Posterior cingulate gyrus (tissue), 11 donors: Measurements from ENCODE around the gene C19orf81.

Experiments used
- DNase-seq, 10 donors: peaks; one replicate each; pipeline versions ENCODE4 v3.0.0 to v3.0.0-alpha.2; 2020 to 2021; ENCODE audit warnings: mixed read lengths in 3 of 10
- intact Hi-C: fragments of 100-400 bp; cut with DNase I; formaldehyde crosslinking; loops from one replicate; pipeline ENCODE4 v1.15.1; 2023

C19orf81 gene

DNA sequence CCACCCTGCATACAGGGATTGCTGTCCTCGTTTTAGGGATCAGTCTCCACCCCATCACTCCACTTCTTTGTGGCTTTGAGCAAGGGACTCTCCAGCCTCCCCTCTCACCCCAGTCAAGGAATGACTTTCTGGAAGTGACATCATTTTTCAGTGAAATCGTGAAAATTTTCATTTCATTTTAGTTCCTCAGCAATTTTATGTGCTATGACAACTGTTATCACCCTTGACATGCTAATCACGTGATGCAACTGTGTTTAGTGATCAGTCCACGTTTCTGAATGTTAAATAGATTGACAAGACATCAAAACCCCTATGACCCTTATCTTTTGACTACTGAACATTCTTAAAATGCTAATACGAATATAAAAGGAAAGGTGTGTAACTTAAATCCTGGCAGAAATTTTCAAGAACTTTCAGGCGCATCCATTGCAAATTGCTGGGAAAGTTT lies 8.0 kb downstream of the C19orf81 start:
- DNase-seq, result peak in 1 of 10 donors; percentile 13
- intact Hi-C loops, result loop anchor here (5.0 kb wide), 1 partner anchor 65 kb away; the partner anchor contains the start of gene CLEC11A

DNA sequence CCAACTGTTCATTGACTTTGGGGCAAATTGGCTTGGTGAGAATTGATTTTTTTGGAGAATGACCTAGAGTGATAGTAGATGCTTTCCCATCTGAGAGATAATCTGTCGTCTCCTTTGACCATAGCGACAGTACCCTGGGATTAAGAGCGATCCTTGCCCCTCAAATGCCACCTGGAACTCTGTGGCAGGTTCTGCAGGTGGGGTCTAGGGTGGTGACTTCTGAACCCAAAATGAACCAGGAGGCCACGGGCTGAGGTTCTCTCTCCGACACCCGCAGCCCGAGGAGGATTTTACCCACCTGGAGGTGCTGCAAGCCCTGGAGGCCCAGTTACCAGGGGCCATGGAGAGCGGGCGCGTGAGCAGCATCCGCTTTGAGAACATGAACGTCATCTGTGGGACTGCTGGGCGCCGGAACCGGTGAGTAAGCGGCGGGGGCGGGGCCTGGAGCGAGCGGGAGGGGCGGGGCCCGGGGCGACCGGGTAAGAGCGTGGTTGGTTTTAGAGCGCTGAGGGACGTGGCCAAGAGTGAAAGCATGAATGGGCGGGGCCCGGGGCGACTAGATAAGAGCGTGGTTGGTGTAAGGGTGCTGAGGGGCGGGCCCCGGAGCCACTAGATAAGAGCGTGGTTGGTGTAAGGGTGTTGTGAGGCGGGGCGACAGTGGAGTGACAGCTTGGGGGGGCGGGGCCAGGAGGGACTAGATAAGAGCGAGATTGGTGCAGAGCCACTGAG lies 8.6 kb downstream of the C19orf81 start:
- DNase-seq, result peak; percentile 95 to 100 (median 98)
- intact Hi-C loops, result loop anchor here (5.0 kb wide), 1 partner anchor 64 kb away; the partner anchor contains the start of gene CLEC11A

DNA sequence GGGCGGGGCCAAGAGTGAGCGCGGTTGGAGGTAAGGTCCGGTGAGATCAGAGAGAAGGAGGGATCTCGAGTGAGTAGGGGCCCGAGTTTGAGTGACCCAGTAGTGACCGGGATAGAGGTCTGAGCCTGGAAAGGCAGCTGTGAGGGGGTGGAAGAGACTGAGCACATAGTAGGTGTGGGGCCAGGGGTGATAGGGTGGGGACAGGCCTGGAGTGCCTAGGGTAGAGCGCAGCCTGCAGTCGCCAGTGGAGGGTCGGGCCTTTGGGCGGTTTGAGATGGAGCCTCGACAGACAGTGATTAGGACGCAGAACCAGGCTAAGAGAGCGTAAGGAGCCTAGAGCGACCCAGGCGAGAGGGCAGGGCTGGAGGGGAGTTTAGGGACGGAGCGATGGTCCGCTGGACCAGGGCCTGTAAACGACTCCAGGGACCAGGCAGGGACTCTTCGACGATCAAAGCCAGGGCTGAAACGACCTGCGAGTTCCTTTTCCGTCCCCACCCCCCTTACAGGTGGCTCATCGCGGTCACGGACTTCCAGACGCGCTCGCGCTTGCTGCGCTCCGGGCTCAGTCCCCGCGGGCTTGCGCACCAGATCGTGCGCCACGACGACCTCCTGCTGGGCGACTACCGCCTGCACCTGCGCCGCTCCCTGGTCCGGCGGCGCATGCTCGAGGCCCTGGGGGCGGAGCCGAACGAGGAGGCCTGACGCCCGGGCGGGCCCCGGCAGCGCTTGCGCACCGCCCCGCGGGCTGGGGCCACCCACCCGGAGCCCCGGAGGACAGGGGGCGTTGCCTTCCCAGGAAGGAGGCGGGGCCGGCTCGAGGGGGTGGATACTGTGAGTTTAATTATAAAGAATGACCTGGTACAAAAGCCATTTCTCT lies 9.4 kb downstream of the C19orf81 start:
- DNase-seq, result peak; percentile 75 to 99 (median 88)
- intact Hi-C loops, result loop anchor here (5.0 kb wide), 1 partner anchor 64 kb away; the partner anchor contains the start of gene CLEC11A

DNA sequence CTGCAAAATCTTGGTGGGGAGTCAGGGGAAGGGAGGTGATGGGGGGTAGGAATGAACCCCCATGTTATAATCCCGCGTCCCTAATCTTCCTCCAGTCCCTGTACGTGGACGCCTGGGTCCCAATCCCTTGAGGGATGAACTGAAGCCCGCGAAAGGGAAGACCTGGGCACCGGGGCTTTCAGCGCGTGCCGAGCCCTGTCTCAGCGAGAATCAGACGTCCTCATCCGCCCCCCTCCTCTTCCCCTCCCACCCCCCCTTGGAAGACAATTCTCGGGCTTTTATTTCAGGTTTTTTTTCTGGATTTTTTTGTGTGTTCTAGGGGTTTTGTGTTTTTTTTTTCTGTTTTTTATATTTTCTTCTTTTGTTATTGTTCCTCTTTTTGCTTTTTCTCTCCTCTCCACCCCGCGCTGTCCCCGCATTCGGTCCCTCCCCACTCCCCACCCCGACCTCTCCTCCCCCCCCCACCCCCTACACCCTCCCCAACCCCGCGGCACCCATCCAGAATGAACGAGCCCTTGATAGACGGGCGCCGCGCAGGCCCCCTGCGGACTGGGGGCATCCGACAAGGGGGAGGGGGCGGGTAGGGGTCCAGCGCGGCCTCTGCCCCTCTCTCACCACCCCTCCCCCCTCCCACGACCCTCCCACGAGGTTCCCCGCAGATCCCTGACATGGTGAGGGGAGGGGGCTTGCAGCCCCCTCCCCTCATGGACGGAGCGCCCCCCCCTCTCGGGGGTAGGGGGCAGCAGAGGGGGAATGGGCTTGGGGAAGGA lies 10.3 kb downstream of the C19orf81 start:
- intact Hi-C loops, result loop anchor here (5.0 kb wide), 1 partner anchor 63 kb away; the partner anchor contains the start of gene CLEC11A
- DNase-seq, result no peak

DNA sequence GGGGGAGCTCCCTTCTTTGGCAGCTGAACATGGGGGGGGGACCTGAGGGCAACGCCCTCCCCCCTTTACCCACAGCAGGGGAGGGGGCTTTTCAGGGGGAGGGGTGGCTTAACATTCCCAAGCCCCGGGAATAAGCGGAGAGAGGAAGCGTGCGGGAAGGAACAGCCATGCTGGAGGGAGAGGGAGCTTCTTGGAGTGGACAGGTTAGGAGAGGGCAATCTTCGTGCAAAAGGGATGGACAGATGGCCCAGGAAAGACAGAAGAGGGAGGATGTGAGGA lies 10.8 kb downstream of the C19orf81 start:
- DNase-seq, result no peak

DNA sequence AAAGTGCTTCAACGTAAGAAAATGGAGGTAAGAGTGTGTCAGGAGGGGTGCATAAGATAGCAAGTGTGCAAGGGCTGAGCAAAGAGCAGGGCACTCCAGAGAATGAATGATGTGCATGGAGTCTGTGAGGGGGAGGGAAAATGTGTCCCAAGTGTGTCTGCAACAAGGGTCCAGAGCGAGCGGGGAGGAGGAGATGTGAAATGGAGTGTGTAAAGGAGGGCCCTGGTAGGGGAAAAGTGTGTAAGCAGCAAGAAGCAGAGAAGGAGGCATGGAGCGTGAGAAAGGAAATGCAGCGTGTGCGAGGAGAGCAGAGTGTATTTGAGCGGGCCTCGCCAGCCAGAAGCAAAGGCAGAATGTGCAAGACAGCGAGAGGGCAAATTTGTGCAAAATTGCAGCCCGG lies 11.8 kb downstream of the C19orf81 start:
- intact Hi-C loops, result no loop called here
- DNase-seq, result no peak

More for the DNA sequence above, 10.8 kb downstream of the C19orf81 start:
- intact Hi-C loops, result no loop called here

DNA sequence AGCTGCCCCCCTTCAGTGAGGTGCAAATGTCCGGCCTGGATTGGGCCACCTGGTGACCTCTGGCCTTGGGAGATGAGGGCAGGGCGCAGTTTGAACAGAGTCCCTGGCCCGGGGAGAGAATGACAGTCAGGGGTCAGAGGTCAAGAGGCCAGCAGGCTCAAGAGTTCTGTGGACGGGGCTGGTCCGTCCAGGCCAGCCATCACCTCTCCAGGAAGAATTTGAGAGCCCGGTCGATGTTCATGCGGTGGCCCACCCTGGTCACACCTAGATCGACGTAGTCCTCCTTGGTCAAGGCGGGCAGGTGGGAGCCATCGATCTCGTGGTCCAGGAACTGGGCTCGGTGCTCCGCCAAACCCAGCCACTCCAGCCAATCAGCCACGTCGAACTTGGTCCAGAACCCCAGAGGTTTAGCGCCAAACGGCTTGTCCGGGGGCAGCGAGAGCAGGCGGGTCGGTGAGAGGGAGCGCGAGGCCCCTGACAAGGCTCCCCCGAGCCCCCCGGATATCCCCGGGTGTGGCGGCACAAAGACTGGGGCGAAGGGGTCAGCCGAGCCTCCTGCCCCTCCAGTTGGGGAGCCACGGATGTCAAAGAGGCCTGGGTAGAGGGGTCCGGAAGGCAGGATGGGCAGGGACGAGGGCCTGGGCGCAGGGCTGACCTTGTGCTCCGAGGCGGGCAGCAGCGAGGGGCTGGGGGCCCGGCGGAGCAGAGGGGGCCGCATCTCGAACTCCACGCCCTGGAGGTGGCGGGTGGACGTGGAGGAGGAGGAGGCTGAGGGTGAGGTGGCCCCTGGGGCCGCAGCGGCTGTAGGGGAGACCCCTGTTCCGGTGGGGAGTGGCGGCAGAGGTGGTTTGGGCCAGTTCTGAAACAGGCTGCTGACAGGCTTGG lies 12.8 kb downstream of the C19orf81 start:
- no peak for DNase-seq
- intact Hi-C loops, result no loop called here

DNA sequence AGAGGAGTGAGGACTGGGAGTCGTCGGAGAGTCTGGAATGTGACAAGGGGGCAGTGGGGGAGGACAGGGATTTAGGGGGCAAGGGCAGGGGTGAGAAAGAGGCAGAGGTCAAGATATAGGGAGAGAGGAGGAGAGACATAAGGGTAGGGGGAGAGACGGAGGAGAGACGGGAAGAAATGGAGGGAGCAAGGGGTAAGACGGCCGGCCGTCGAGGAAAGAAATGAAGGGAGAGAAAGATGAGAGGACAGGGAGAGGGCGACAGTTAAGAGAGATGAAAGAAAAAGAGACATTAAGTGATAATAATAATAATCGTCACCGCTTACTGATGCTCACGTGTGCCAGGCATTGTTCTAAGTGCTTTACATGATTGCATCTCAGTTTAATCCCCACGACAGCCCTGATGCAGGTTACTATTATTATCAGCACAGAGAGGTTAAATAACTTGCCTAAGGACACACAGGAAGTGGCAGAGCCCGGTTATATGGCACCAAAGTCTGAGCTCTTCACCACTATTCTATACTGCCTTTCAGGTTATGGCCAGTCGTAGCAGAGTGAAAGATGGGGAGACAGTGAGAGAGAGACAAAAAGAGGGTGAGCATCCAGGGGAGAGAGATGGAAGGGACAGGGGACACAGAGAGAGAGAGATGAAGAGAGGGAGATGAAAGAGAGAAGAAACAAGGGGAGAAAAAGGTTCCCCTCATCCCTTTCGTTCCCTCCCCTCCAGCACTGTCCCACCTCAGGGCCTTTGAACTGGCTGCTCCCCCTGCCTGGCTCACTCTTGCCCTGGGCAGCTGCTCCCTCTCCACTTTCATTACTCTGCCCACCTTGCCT lies 13.6 kb downstream of the C19orf81 start:
- no peak for DNase-seq
- intact Hi-C loops, result no loop called here

DNA sequence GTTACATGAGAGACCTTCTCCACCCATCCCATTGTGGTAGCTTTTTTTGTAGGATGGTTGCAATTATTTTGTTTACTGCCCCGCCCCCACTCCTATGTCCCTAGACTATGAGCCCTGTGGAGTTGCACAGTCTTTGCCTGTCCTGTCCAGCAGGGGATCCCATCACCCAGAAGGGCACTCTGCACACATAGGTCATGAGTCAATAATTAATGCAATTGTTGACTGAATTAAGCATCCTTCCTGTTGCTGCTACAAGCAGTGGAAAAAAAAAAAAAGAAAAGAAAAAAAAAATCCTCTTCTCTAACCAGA lies 14.2 kb downstream of the C19orf81 start:
- DNase-seq, result no peak
- intact Hi-C loops, result no loop called here

DNA sequence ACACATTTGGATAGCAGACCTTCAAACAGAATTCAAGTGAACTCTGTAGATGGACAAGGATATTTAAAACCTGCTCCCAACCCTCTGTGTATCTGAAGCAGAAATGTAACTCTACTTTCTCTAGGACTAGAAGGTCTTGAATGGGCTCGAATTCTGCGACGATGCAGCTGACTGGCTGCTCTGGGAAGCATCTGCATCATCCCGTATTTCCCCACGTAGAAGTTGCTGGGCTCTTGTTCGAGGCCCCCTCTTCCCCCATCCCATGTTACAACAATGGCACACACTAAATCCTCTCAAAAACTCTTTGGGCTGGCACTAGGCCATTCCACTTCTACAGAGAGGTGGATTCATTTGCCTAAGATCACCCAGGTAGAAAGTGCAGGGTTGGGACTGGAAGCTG lies 15.0 kb downstream of the C19orf81 start:
- intact Hi-C loops, result no loop called here

DNA sequence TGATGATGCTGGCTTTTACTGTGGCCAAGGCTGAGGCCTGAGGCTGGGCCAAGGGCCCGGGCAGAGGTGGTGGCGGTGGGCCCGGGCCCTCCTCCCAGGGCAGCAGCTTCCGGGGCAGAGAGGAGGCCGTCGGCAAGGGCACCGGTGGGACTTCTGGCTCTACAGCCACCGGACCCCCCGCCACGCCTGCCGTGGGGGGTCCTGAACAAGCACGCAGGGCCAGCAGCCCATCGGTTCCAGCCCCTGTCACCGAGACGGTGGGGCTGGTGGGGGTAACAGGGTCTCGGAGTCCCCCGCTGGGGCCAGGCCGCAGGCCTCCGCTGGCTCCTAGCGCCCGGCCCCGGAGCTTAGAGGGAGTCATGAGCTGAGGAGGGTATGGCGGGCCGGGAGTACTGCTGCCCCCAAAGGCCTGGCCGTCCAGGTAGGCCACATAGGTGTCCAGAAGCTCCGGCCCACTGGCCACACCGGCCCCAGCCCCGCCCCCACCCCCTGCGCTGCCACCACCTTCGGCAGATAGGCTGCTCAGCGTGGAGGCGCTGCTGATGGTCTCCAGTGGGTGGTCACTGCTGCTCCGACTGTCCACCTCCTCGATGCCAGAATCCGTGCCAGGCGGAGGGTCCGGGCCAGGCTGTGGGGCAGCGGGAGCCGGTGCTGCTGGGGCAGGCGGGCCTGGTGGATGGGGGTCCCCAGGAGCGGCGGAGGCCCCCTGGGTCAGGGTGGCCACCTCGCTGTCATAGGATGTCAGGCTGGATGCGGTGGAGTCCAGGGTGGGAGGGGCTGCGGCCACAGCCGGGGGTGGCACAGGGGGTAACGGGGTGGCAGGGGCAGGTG lies 17.3 kb downstream of the C19orf81 start:
- intact Hi-C loops, result no loop called here
- DNase-seq, result peak in 1 of 10 donors; percentile 73

More for the DNA sequence above, 15.0 kb downstream of the C19orf81 start:
- no peak for DNase-seq

DNA sequence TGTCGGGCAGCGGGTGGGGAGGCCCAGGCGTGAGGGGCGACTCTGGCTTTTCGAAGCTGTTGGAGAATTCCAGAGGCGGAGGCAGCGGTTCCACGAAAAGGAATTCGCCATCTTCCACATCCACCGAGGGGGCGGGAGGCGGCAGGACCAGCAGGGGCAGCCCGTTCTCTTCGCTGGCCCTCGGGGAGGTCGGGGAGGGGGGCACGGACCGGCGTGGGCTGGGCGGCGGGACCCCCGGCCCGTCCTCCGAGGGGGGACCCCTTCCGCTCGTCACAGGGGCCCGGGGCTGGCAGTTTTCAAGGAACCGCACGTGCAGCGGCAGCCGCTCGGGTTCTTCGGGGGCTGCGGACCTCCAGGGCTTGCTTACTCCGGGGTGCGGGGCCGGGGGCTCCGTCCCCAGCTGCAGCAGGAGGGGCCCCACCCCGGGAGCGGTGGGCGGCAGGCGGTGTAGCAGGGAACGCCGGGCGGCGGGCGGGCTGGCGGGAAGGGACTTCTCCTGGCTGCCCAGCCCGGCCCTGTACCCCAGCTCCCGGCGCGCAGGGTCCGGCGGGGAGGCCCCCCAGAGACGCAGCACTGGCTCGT lies 18.0 kb downstream of the C19orf81 start:
- intact Hi-C loops, result no loop called here
- DNase-seq, result peak in 1 of 10 donors; percentile 70

DNA sequence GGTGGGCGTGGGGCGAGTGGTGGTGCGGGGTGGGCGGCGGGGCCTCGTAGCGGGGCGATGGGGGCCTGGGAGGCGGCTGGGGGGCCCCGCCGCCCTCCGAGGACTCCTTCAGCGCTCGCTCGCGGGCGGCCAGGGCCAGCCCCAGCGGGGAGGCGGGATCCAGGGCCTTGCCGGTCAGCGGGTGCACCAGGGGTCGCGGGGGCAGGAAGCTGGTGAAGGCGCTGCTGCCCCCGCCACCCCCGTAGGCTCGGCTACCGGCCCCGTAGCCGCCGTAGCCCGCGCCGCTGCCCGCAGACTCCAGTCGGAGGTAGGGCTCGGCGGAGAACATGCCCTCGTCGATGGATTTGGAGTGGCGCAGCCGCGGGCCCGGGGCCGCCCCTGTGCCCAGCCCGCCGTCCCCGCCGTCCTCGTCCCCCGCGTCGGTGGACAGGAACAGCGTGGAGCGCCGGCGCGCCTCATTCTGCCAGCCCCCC lies 18.6 kb downstream of the C19orf81 start:
- intact Hi-C loops, result no loop called here
- peak in 1 of 10 donors; percentile 35 for DNase-seq

DNA sequence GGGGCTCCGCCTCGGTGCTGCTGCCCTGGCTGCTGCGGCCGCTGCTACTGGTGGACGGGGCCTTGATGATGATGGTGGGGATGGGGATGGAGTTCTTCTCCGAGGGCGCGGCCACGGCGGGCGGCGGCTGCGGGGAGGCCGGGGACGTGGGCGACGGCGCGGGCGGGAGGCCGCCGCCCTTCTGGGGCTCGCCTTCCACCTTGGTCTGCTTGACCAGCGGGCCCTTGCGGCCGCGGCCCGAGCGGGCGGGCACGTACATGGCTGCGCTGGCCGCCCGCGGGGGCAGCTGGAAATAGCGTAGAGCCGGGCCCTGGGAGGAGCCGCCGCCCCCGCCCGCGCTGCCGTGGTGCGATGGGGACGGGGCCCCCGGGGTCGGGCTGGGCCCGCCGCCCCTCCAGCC lies 19.2 kb downstream of the C19orf81 start:
- no peak for DNase-seq

DNA sequence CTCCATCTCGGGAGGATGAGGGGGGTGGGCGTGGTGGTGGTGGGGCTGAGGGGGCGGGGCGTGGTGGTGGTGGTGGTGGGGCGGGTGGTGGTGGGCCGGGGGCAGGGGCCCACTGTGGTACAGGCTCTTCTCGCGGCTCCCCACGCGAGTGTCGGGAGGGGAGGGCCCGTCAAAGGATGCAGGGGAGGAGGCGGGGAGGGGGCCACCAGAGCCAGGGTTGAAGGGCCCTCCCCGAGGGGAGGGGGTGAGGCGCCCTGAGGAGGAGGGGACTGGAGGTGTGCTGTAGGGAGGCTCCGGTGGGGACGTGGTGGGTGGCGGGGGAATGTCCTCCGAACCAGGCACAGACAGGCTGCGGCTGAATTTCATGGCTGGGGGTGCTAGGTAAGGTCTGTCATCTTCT lies 19.6 kb downstream of the C19orf81 start:
- DNase-seq, result peak in 1 of 10 donors; percentile 68
- intact Hi-C loops, result no loop called here

More for the DNA sequence above, 19.2 kb downstream of the C19orf81 start:
- intact Hi-C loops, result no loop called here

DNA sequence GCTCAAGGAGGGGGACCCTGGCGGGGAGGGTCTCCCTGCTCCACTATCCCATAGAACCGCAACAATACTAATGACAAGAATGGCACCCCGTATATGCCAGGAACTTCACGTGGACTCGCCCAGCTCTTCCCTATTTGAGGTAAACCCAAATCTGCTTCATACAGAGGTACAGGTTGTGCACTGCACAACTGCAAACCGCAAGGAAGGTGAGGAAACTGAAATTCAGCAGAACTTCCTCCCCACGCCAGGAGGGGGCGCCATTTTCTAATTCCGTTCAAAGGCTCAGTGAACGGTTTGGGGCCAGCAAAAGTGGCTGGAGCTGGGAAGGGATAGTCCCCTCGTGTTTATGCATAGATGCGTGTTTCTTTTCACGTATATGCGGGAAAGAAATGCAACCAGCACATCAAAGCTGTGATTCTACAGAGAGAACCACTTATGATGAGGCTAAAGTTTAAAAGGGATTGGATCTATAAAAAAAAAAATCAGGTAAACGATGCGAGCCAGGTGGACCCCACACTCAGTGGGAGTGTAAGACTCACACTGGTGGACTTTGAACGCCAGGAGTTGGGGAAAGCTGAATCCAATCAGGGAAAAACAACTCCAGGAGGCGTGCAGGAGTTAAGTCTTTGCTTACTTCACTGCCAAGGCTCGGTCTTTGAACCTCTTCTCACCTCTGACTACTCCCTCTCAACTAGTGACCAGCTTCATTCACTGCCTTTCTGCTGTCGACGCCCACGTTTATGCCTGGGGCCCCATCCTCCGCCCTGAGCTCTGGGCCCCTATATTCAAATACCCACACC lies 20.3 kb downstream of the C19orf81 start:
- intact Hi-C loops, result no loop called here
- DNase-seq, result peak in 9 of 10 donors; percentile 35 to 95 (median 69)

DNA sequence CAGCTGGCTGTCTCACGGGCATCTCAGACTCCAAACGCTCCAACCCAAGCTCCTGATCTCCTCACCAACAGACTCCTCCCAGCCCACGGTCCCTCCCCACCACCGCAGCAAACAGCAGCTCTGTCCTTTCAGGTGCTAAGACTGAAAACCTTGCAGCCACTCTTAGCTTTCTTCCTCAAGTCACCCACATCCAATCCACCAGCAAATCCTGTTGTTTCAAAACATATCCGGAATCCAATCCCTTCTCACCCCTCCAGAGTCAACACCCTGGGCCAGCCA lies 20.8 kb downstream of the C19orf81 start:
- intact Hi-C loops, result no loop called here
- DNase-seq, result peak in 3 of 10 donors; percentile 76 to 84 (median 76)
